C4-2B (cell line): ENCODE data around the gene ACAD10.

Source experiments
- ZFX ChIP-seq: fragments of 450-650 bp; IDR thresholded peaks from 2 replicates; pipeline ENCODE4 v1.6.1; 2017
- TF ChIP-seq, protein P1 (sequence below): fragments of 450-650 bp; conservative IDR thresholded peaks from 2 replicates; pipeline ENCODE4 v1.5.1; 2017; ENCODE audit warnings: mild to moderate bottlenecking

GRCh38 chr12:111655356-111655755, 30.5 kb upstream of the ACAD10 start:
- TF ChIP-seq, protein P1, sequence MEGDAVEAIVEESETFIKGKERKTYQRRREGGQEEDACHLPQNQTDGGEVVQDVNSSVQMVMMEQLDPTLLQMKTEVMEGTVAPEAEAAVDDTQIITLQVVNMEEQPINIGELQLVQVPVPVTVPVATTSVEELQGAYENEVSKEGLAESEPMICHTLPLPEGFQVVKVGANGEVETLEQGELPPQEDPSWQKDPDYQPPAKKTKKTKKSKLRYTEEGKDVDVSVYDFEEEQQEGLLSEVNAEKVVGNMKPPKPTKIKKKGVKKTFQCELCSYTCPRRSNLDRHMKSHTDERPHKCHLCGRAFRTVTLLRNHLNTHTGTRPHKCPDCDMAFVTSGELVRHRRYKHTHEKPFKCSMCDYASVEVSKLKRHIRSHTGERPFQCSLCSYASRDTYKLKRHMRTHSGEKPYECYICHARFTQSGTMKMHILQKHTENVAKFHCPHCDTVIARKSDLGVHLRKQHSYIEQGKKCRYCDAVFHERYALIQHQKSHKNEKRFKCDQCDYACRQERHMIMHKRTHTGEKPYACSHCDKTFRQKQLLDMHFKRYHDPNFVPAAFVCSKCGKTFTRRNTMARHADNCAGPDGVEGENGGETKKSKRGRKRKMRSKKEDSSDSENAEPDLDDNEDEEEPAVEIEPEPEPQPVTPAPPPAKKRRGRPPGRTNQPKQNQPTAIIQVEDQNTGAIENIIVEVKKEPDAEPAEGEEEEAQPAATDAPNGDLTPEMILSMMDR: no peak
- TF ChIP-seq ZFX: no peak
